GM19328 (cell line): ENCODE data around the gene TTC21B.
"Not testable (repeated sequence)": the region's sequence is repeated elsewhere in the genome, so short reads cannot be mapped to it uniquely, and the experiment has no call there.

Experiments
- ATAC-seq: cut with Tn5 transposase; IDR thresholded peaks from one replicate; pipeline ENCODE4 v1.9.1; 2021; ENCODE audit warnings: mild to moderate bottlenecking, moderate library complexity; ENCODE audit not compliant: unreplicated experiment

Gene TTC21B

DNA sequence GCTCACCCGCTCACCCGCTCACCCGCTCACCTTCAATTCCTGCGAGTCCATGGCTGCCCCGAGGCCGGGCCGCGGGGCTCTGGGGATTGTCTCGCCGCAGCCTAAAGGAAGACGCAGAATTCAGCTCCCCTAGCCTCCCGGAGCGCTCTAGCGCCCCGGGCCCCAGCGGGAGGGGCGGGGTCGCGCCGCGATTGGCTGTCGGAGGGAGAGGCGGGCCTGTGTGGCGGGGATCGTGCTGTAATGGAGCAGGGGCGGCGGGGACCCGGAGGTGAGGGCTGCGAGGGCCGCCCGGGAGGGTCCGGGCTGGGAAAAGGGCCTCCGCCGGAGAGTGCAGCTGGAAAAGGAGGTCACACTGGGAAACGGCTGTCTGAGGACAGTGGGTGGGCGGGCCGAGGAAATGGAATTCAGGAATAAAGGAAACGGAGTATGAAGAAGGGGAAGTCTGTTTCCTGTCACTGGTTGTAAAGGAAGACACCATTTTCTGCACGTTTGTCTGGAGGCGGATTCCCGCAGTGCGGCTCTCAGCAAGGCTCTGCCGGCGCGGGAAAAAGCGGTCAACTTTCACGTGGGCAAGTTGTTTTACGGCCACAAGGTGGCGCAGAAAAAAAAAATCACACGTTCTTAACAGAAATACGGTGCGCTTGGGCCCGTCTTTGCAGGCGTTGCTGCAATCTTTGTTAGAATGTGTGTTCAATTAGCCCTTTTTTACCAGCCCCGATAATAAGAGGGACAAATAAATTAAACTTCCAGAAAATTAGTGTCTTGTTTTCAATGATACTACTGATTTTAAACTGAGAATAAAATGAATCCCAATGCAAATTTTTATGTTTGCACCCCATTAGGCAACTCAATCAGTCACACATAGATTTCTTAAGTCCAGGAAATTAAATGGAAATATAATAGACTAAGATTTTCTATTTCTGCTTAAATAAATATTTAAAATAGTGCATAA lies at the start of gene TTC21B:
Gene TTC21B (minus strand): TSS at position 122 of the 952 bp plus-strand sequence. CDS start 71 bp downstream, at position 51.
- peak; percentile 94 for ATAC-seq

DNA sequence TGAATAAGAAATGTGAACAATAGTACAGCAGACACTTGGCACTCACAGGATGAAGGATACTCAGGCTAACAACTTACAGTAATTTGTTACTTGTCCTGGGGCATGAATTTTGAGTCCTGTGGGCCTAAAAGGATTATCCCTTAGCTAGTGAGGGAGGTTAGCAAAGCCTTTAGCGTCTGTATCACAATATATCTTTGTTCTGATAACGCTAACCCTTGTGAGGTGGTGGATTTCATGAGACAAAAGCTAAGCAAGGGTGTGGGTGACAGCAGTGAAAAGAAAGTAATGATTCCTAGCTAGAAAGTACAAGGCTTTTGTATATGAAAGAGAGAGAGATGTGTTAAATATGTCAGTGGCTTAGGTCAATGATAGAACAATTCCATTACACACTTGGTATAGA lies 46.8 kb upstream of the TTC21B start:
- no peak for ATAC-seq

DNA sequence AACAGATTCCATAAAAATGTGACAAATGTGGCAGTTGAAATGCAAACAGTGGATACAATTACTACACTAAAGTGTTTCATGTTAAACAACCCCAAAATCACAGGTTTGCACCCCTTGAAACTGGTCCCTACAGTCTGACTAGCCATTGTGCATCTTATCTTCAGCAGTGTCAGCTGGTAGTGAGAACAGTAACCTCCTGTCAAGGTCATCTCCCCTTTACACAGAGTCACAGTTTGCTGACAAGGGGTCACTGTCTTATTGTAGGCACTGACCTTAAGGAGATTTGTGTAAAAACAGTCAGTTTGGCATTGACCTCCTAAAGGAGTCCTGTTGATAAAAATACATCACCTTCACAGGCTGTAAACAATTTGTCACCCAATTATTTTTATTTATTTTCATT lies 37.3 kb upstream of the TTC21B start:
- no peak for ATAC-seq

DNA sequence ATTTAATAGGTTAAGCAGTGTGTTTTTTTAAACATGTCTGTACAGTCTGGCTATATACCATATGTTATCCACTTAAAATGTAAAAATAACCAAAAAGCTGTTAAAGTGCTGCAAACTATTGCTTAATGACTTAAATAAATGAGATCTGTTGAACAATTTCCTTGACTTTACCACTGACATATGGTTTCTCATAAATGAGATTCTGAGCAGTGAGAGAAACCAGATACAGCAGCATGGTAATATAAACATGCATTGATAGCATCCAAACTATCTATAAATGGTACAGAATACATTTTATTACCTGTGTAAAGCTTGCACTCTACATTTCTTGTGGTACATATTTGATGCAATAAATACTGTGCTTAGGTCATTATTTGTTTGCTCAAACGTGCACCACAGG lies 36.3 kb upstream of the TTC21B start:
- ATAC-seq: no peak

DNA sequence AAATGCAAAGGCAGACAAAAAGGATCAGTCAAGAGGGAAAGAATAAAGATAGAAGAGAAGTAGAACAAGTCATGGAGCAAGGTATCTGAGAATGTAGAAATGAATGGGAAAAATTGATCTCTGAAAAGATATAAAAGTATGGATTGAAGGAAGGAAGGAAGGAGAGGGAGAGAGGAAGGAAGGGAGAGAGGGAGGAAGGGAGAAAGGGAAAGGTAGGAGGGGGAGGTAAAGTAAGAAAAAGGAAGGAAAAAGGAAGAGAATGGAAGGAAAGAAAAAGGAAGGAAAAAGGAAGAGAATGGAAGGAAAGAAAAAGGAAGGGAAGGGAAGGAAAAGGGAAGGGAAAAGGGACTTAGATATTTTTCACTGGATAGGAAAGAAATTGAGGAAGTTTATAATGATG lies 31.5 kb upstream of the TTC21B start:
- ATAC-seq: no peak

DNA sequence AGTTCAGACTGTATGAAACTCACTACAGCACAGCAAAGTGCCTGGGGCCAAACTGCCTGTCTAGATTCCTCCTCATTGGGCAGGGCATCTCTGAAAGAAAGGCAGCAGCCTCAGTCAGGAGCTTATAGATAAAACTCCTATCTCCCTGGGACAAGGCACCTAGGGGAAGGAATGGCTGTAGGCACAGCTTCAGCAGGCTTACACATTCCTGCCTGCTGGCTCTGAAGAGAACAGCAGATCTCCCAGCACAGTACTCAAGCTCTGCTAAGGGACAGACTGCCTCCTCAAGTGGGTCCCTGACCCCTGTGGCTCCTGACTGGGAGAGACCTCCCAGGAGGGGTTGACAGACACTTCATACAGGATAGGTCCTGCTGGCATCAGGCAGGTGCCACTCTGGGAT lies 18.6 kb upstream of the TTC21B start:
- ATAC-seq: not testable (repeated sequence)

DNA sequence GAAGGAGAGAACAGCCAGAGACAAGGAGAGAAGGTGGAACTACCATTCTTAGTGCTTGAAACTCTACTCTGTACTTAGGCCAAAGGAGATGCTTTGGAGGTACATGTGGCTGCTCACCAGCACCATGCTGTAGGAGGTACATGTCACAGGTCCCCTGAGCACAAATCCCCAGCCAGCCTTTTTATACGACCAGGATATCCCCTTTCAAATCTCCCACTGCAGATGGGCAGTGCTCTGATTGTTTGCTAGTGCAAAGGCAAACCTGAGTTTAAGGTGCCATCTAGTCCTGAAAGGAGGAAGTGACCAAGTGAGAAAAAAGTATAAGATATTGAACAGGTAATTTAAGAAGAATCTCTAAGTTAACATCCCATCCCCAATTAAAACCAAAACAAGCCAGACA lies 17.1 kb upstream of the TTC21B start:
- no peak for ATAC-seq

DNA sequence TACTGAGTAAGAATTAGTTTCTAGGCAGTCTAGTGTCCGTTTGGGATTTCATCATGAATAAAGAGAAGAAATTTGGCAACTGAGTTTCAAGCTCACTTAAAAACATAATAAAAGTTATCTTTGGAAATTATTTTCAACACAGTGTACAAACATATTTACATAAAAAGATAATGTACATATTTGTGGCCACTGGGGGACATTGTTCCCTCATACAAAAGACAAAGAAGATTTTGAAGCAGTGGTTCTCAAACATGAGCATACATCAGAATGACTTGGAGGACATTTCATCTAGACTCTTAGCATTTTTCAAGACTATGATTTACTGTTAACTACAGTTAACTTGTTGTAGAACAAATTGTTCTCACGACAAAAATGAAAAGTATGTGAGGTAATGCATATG lies 15.7 kb upstream of the TTC21B start:
- no peak for ATAC-seq

DNA sequence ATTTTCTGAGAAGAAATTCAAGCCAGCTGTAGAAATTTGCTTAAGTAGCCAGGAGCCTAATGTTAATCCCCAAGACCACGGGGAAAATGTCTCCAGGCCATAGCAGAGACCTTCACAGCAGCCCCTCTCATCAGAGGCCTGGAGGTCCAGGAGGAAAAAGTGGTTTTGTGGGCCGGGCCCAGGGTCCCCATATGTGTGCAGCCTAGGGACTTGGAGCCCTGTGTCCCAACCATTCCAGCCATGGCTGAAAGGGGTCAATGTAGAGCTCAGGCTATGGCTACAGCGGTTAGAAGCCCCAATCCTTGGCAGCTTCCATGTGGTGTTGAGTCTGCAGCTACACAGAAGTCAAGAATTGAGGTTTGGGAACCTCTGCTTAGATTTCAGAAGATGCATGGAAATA lies 14.2 kb upstream of the TTC21B start:
- ATAC-seq: no peak

DNA sequence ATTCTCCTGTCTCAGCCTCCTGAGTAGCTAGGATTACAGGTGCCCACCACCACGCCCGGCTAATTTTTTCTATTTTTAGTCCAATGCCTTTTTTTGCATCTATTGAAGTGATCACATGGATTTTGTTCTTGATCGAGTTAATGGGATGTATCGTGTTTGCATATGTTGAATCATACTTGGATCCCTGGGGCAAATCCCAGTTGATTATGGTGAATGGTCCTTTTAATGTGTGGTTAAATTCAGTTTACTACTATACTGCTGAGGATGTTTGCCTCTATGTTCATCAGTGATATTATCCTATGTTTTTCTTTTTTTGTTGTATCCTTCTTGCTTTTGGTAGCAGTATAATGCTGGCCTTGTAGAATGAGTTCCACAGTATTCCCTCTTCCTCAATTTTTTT lies 8.2 kb upstream of the TTC21B start:
- no peak for ATAC-seq

DNA sequence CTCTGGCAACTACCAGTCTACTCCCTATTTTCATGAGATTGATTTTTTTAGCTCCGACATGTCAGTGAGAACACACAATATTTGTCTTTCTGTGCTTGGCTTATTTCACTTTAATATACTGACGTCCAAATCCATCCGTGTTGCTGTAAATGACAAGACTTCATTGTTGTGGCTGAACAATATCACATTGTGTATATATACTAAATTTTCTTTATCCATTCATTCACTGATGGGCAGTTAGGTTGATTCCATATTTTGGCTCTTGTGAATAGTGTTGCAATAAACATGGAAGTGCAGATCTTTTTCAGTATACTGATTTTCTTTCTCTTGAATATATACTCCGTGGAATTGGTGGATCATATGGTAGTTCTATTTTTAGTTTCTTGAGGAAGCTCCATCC lies 5.8 kb upstream of the TTC21B start:
- ATAC-seq: no peak

DNA sequence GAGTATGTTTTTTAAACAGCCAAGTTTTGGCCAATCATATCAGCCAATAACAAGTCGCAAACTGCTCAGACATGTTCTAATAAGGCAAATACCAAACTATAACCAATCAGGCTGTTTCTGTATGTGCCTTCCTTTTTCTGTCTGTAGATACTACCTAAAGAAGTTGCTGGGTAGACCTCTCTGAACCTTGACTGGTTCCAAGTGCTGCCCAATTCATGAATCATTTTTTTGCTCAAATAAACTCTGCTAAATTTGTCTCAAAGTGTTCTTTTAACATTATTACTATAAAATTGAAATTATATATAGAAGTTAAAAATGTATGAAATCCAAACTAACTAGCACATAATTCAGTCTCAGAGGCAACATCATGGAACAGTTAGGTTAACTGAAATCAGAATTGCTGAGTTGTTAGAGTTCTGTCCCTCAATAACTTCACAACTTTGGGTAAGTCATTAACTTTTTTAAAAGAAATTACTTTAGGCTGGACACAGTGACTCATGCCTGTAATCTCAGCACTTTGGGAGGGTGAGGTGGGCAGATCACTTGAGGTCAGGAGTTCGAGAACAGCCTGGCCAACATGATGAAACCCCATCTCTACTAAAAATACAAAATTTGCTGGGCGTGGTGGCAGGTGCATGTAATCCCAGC lies 4.9 kb upstream of the TTC21B start:
- ATAC-seq: no peak

DNA sequence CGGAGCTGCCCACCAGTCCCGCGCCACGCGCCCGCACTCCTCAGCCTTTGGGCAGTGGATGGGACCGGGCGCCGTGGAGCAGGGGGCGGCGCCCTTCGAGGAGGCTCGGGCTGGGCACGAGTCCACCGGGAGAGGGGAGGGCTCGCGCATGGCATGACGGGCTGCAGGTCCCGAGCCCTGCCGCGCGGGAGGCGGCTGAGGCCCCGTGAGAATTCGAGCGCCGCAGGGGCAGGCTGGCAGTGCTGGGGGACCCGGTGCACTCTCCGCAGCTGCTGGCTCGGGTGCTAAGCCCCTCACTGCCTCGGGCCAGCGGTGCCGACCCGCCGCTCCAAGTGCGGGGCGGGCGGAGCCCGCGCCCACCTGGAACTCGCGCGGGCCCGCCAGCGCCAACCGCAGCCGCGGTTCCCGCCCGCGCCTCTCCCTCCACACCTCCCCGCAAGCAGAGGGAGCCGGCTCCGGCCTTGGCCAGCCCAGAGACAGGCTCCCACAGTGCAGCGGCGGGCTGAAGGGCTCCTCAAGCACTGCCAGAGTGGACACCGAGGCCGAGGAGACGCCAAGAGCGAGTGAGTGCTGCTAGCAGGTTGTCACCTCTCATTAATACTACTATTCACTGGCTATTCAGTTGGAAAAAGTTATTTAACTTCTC lies 3.6 kb upstream of the TTC21B start:
- ATAC-seq: no peak

DNA sequence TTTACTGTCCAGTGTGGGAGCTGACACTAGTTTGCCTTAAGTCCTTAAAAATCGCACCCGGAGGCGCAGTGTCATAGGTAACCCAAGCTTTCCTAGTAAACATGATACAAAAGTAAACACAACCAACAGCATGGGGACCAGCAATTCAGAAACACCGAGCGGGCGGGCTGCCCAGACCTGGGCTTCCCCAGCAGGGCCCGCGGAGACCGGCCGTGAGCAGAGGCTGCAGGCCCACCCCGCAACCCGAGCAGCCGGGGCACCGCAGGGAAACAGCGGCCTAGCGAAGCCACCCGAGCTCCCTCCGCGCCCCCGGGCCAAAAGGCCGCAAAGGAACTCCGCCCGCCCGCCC lies 296 bp downstream of the TTC21B start:
- ATAC-seq: peak; percentile 31

DNA sequence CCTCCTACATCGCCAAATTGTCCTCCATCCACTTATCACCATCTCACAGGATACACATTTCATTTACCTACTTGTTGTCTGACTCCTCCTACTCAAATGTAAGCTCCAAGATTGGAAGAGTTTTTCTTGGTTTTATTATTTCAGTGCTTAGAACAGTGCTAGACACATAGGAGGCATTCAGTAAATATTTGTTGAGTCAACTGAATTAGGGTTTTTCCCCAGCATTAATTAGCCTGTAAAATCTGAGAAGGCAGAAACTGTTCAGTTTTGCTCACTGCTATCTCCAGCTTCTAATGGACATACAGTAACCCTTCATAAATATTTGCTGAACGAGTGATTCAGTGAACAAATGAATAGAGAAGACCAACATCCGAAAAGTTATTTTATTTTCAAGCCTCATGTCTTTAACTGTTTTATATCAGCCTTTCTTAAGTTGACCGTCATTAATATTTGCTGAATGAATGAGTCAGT lies 800 bp downstream of the TTC21B start:
- no peak for ATAC-seq

DNA sequence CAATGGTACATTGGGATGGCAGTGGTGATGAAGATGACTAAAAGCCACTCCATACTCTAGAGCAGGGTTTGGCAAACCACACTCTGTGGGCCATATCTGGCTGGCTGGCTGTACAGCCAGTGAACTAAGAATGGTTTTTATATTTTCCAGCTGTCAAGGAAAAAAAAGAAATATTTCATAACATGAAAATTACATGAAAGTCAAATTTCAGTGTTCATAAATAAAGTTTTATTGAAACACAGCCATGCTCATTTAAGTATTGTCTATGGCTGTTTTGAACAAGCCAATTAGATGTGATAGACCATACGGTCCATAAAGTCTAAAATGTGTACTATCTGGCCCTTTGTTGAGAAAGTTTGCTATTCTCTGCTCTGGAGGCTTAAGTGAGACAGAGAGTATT lies 1.5 kb downstream of the TTC21B start:
- ATAC-seq: no peak

DNA sequence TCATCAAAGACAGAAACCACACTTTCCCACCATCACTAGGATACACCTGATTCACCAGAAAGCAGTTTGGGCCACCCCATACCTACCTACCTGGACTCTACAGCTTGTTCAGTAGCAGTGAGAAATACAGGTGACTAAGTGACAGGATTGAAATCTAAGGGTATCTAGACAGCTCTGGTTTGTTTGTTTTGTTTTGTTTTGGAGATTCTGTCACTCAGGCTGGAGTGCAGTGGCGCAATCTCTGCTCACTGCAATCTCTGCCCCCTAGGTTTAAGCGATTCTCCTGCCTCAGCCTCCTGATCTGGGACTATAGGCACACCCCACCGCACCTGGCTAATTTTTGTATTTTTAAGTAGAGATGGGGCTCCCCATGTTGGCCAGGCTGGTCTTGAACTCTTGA lies 3.1 kb downstream of the TTC21B start:
- ATAC-seq: no peak

DNA sequence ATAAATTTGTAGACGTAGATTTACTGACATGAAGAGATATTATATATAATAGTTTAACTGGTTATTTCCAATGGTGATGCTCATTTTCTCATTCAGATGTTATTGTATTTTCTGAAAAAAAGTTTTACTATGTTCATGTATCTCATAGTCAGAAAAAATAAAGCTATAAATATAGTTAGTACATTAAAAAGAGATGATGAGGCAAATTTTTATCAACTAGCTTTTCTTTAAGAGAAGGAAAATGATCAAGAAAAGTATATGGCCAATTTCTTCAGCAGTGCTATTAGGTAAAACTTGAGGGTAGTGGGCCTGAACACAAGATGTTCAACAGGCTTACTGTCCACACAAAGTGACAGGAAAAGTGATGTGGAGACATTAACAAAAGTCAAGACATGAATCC lies 11.7 kb downstream of the TTC21B start:
- ATAC-seq: no peak

DNA sequence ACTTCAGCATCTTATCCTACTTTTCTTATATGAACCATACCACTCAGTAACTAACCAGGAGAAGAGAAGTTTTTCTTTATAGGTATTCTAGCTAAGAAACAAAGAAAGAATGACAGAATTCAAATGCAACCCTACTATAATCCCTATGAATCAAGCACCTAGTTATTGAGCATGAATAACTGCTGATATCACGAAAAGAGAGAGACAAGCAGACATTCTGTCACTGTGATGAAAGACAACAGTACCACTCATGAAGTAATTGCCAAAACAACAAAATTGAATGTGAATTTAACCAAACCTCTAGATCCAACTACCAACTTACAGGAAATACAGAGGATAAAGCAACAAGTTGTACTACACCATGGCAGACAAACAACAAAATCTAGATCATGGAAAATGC lies 15.3 kb downstream of the TTC21B start:
- ATAC-seq: no peak

DNA sequence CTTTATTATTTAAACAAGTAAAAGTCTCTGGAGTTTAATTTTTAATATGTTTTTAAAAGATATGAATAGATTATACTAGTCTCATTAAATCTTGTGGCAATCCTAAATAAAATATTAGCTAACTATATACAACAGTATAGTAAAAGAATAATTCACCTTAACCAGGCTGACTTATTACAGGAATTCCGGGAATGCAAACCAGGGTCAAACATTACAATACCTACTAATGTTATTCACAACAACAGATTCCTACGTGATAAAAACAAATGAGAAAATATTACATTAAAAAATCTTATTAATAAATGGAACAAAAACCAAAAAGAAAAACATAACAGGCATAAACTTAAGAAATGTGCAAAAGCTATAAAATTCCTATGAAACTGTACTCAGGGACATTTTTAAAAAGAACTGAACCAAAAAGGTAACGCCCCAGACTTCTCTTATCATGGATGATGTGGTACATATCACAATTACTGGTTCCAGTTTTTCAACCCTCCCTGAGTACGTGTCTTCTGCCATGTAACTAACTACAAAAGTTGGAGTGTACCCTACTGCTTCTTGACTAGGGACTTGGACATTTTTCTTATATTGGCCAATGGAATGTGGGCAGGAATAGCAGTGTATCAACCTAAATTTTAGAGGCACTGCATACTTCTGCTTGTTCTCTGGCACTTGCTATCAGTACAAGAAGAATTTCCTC lies 20.2 kb downstream of the TTC21B start:
- no peak for ATAC-seq

DNA sequence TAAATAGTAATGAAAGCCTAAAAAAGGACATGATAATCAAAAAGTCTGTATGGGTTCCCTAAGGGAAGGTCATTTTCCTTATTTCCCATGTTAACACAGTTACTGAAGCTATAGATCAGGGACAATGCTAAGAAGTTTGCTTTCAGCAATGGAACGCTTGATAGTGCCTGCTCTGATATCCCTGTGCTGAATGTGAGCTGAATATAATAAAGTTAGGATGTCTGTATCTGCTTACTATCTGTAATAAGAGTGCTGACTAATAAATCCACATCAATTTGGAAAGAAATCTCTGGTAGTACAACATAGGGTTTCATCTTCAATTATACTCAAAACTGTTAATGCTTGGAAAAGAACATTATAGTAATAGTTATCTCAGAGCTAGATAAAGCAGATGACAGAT lies 25.8 kb downstream of the TTC21B start:
- no peak for ATAC-seq
